HEK293T (cell line): ENCODE measurements around the gene MGLL.

Source experiments
- CTCF ChIA-PET: fragments of 350-600 bp; formaldehyde crosslinking; extraction: SDS; loops from one replicate; lab custom pipeline; 2021; ENCODE audit warnings: antibody characterized with exemption, inconsistent platforms; lab: Yijun Ruan, JAX
- POLR2A ChIA-PET: fragments of 350-600 bp; formaldehyde crosslinking; extraction: SDS; loops from one replicate; lab custom pipeline; 2020; ENCODE audit warnings: antibody characterized with exemption, inconsistent platforms; lab: Yijun Ruan, JAX
- DNase-seq: peaks from one replicate; pipeline ENCODE4 v3.0.0; 2012; ENCODE audit warnings: mixed read lengths; ENCODE audit errors: extremely low spot score
- ARNT ChIP-seq: fragments of 450-650 bp; IDR thresholded peaks from 2 replicates; pipeline ENCODE4 v1.6.1; 2017; ENCODE audit warnings: mild to moderate bottlenecking
- BHLHE40 ChIP-seq: fragments of 450-650 bp; IDR thresholded peaks from 2 replicates; pipeline ENCODE4 v1.6.1; 2016; ENCODE audit warnings: mild to moderate bottlenecking, moderate library complexity, borderline replicate concordance
- CTBP1 ChIP-seq: fragments of 450-650 bp; IDR thresholded peaks from 2 replicates; pipeline ENCODE4 v1.6.1; 2016; ENCODE audit warnings: borderline replicate concordance
- ELF4 ChIP-seq: fragments of 450-650 bp; IDR thresholded peaks from 2 replicates; pipeline ENCODE4 v1.6.1; 2017; ENCODE audit warnings: antibody characterized with exemption
- FOXA1 ChIP-seq: fragments of 450-650 bp; IDR thresholded peaks from 2 replicates; pipeline ENCODE4 v1.6.1; 2016; ENCODE audit warnings: mild to moderate bottlenecking
- FOXK2 ChIP-seq: fragments of 450-650 bp; IDR thresholded peaks from 2 replicates; pipeline ENCODE4 v1.6.1; 2016; ENCODE audit warnings: mild to moderate bottlenecking
- FOXM1 ChIP-seq: fragments of 450-650 bp; IDR thresholded peaks from 2 replicates; pipeline ENCODE4 v1.6.1; 2017; ENCODE audit warnings: mild to moderate bottlenecking, borderline replicate concordance
- HDGF ChIP-seq: fragments of 450-650 bp; IDR thresholded peaks from 2 replicates; pipeline ENCODE4 v1.6.1; 2017; ENCODE audit warnings: antibody characterized with exemption, borderline replicate concordance
- L3MBTL2 ChIP-seq: fragments of 450-650 bp; conservative IDR thresholded peaks from 2 replicates; pipeline ENCODE4 v1.6.1; 2016; ENCODE audit warnings: mild to moderate bottlenecking
- LEF1 ChIP-seq: fragments of 450-650 bp; IDR thresholded peaks from 2 replicates; pipeline ENCODE4 v1.6.1; 2017; ENCODE audit warnings: mild to moderate bottlenecking, borderline replicate concordance
- NFRKB ChIP-seq: fragments of 450-650 bp; IDR thresholded peaks from 2 replicates; pipeline ENCODE4 v1.6.1; 2016; ENCODE audit warnings: mild to moderate bottlenecking, moderate library complexity
- PKNOX1 ChIP-seq: fragments of 450-650 bp; IDR thresholded peaks from 2 replicates; pipeline ENCODE4 v1.6.1; 2016
- SP1 ChIP-seq: fragments of 450-650 bp; IDR thresholded peaks from 2 replicates; pipeline ENCODE4 v1.6.1; 2017
- SUZ12 ChIP-seq: fragments of 450-650 bp; IDR thresholded peaks from 2 replicates; pipeline ENCODE4 v1.6.1; 2016; ENCODE audit warnings: mild to moderate bottlenecking
- TARDBP ChIP-seq: fragments of 450-650 bp; IDR thresholded peaks from 2 replicates; pipeline ENCODE4 v1.6.1; 2016
- ZNF384 ChIP-seq: fragments of 450-650 bp; IDR thresholded peaks from 2 replicates; pipeline ENCODE4 v1.6.1; 2016

Gene MGLL

GRCh38 chr3:127791221-127791913, 30.9 kb downstream of the MGLL start:
- POLR2A ChIA-PET, result no interaction called here
- peak; percentile 39 for DNase-seq
- CTCF ChIA-PET, result interaction anchor here (0.7 to 1.1 kb wide), 4 partner anchors 12 to 168 kb away, joined by 3 to 6 read pairs (median 4); no protein-coding TSS in a partner anchor
- TF ChIP-seq SUZ12 (no peak), CTBP1 (0 out of 2 replicates have a peak, but pooled peaks have one; percentile 18)

- CTCF ChIA-PET, result interaction anchor here (0.7 to 1.1 kb wide), 4 partner anchors 11 to 169 kb away, joined by 3 to 6 read pairs (median 4); no protein-coding TSS in a partner anchor
These were observed 31.5 kb downstream of the MGLL start for GRCh38 chr3:127790882-127791183.

GRCh38 chr3:127789990-127790881, 32.1 kb downstream of the MGLL start:
- TF ChIP-seq NFRKB, result no peak
- TF ChIP-seq CTBP1, result 0 out of 2 replicates have a peak, but pooled peaks have one; percentile 13
- no peak for DNase-seq
- POLR2A ChIA-PET, result no interaction called here
- CTCF ChIA-PET, result interaction anchor here (0.7 to 1.3 kb wide), 5 partner anchors 11 to 169 kb away, joined by 3 to 6 read pairs (median 4); no protein-coding TSS in a partner anchor

More at GRCh38 chr3:127790882-127791183, 31.5 kb downstream of the MGLL start:
- POLR2A ChIA-PET, result no interaction called here
- DNase-seq, result no peak
- TF ChIP-seq NFRKB (no peak), TARDBP (no peak), BHLHE40 (no peak), LEF1 (no peak), HDGF (no peak), SP1 (no peak), FOXA1 (no peak), FOXK2 (no peak), ELF4 (no peak), L3MBTL2 (no peak), PKNOX1 (no peak), SUZ12 (no peak), ARNT (no peak), FOXM1 (no peak), CTBP1 (no peak), ZNF384 (no peak)

GRCh38 chr3:127789051-127789450, 33.3 kb downstream of the MGLL start:
- CTCF ChIA-PET, result interaction anchor here (0.7 to 1.3 kb wide), 2 partner anchors 42 to 93 kb away, joined by 4 to 5 read pairs; no protein-coding TSS in a partner anchor
- TF ChIP-seq TARDBP, result no peak
- no peak for TF ChIP-seq L3MBTL2
- TF ChIP-seq CTBP1, result no peak
- no peak for TF ChIP-seq BHLHE40
- no peak for TF ChIP-seq SP1
- no peak for TF ChIP-seq FOXM1
- TF ChIP-seq NFRKB, result no peak
- TF ChIP-seq SUZ12, result no peak
- TF ChIP-seq LEF1, result no peak
- TF ChIP-seq FOXK2, result no peak
- no peak for TF ChIP-seq FOXA1
- TF ChIP-seq ARNT, result no peak
- no peak for TF ChIP-seq ELF4
- no peak for TF ChIP-seq PKNOX1
- no peak for TF ChIP-seq ZNF384
- TF ChIP-seq HDGF, result no peak
- POLR2A ChIA-PET, result no interaction called here

GRCh38 chr3:127788451-127788909, 33.8 kb downstream of the MGLL start:
- CTCF ChIA-PET, result no interaction called here
- no peak for DNase-seq
- no peak for TF ChIP-seq HDGF
- TF ChIP-seq ELF4, result no peak
- TF ChIP-seq FOXA1, result no peak
- no peak for TF ChIP-seq ZNF384
- TF ChIP-seq FOXK2, result no peak
- no peak for TF ChIP-seq SP1
- no peak for TF ChIP-seq NFRKB
- TF ChIP-seq FOXM1, result no peak
- no peak for TF ChIP-seq TARDBP
- TF ChIP-seq SUZ12, result no peak
- TF ChIP-seq CTBP1, result no peak
- TF ChIP-seq PKNOX1, result no peak
- no peak for TF ChIP-seq ARNT
- TF ChIP-seq L3MBTL2, result no peak
- TF ChIP-seq BHLHE40, result no peak
- no peak for TF ChIP-seq LEF1
- POLR2A ChIA-PET, result no interaction called here

More at GRCh38 chr3:127789051-127789450, 33.3 kb downstream of the MGLL start:
- DNase-seq, result no peak

GRCh38 chr3:127787571-127788365, 34.5 kb downstream of the MGLL start:
- no peak for TF ChIP-seq L3MBTL2
- TF ChIP-seq PKNOX1, result 0 out of 2 replicates have a peak, but pooled peaks have one; percentile 7
- TF ChIP-seq ELF4, result no peak
- CTCF ChIA-PET, result no interaction called here
- POLR2A ChIA-PET, result no interaction called here
- DNase-seq, result no peak
